RWPE2 (cell line): ENCODE measurements around the gene HS3ST6.

Experiments used
- ATAC-seq: fragments of 200-7000 bp; cut with Tn5 transposase; 3 replicates; pipeline ENCODE4 v1.9.1; 2021; ENCODE audit warnings: low read depth
- DNase-seq: peaks from one replicate; pipeline ENCODE4 v3.0.0-alpha.2; 2020; ENCODE audit warnings: low spot score
- H3K27ac ChIP-seq: fragments of 450-650 bp; 2 replicates; pipeline ENCODE4 v1.5.1; 2017; ENCODE audit warnings: mild to moderate bottlenecking; ENCODE audit not compliant: poor library complexity, severe bottlenecking
- H3K27me3 ChIP-seq: fragments of 250-450 bp; sonication (Bioruptor Pico); 2 replicates; pipeline ENCODE4 v1.5.1; 2021; ENCODE audit warnings: mild to moderate bottlenecking, moderate library complexity; ENCODE audit not compliant: insufficient read depth, poor library complexity, severe bottlenecking
- H3K36me3 ChIP-seq: fragments of 250-450 bp; sonication (Bioruptor Pico); 2 replicates; pipeline ENCODE4 v1.5.1; 2020; ENCODE audit warnings: low read depth, mild to moderate bottlenecking, moderate library complexity
- H3K4me1 ChIP-seq: fragments of 250-450 bp; sonication (Bioruptor Pico); 2 replicates; pipeline ENCODE4 v1.5.1; 2021; ENCODE audit warnings: mild to moderate bottlenecking, moderate library complexity; ENCODE audit not compliant: insufficient read depth, poor library complexity, severe bottlenecking
- H3K4me3 ChIP-seq: fragments of 250-450 bp; sonication (Bioruptor Pico); 2 replicates; pipeline ENCODE4 v1.5.1; 2021; ENCODE audit warnings: mild to moderate bottlenecking, moderate library complexity; ENCODE audit not compliant: severe bottlenecking
- H3K9me3 ChIP-seq: fragments of 250-450 bp; sonication (Bioruptor Pico); 2 replicates; pipeline ENCODE4 v1.5.1; 2021; ENCODE audit warnings: mild to moderate bottlenecking, moderate library complexity; ENCODE audit not compliant: severe bottlenecking
- CTCF ChIP-seq: fragments of 450-650 bp; IDR thresholded peaks from one replicate; pipeline ENCODE4 v1.5.1; 2017; ENCODE audit warnings: mild to moderate bottlenecking, moderate library complexity; ENCODE audit not compliant: poor library complexity, severe bottlenecking

Gene HS3ST6

GRCh38 chr16:1909561-1910231 is 8.5 kb downstream of the HS3ST6 start:
- no peaks in the 10 kb centered on the region for H3K27me3 ChIP-seq
- H3K4me3 ChIP-seq: no peak overlapping the region
- no peaks in the 10 kb centered on the region for H3K9me3 ChIP-seq
- no peak for TF ChIP-seq CTCF
- DNase-seq (no peak), ATAC-seq (no peak)
- H3K4me1 ChIP-seq: peaks cover 8% of the 10 kb centered on the region
- no peaks in the 10 kb centered on the region for H3K36me3 ChIP-seq
- no peak overlapping the region for H3K27ac ChIP-seq

DNA sequence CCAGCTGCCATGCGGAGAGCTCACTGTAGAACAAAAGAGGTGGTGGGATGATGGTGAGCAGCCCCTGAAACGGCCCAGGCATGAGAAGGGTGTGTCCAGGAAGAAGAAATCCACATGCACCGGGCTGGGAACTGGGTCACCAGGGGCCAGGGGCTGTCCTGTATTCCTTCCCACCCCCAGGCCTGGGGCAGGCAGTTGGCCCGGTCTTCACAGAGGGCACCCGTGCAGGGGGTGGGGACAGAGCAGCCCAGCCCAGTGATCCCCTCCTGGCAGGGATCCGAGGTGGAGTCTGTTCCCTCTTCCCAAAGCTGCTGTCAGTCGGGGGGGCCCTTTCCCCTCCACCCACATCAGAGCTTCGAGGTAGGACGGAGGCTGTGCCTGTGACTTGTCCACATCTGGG is 9.2 kb downstream of the HS3ST6 start:
- Histone ChIP-seq H3K36me3 (no peaks in the 10 kb centered on the region), H3K4me3 (no peak overlapping the region), H3K4me1 (peaks cover 8% of the 10 kb centered on the region), H3K27me3 (no peaks in the 10 kb centered on the region), H3K9me3 (no peaks in the 10 kb centered on the region), H3K27ac (no peak overlapping the region)
- DNase-seq (no peak), ATAC-seq (no peak)
- no peak for TF ChIP-seq CTCF

- H3K4me1 ChIP-seq: peaks cover 2% of the 10 kb centered on the region
- ATAC-seq (no peak), DNase-seq (no peak)
Observed at GRCh38 chr16:1908184-1908583, 10.0 kb downstream of the HS3ST6 start.

DNA sequence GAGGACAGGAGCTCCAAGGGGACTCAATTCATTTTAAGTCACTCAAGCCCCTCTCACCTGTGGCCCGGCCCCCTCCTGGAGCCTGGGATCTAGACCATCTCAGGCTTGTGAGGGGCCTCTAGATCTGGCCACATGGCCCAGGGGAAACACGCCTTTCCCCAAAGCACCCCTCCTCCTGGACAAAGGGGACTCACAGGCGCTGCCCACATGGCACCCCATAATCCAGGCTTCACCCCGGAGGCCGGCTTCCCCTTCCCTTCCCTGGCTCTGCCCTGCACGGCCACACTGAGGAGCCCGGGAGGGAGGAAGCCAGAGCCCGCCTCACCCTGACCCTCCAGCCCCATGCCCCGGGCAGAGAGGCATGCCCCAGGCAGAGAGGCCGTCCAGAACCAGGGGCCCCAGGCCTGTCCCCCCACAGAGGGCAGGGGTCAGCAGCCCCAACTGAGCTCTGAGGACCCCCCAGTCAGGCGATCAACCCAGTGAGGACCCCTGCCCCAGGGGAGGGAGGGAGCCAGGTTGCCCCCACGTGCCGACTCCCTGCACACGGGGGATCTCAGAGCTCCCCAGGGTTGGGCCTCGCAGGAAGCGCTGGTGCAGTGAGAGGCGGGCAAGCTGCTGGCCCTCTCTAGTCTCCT is 10.9 kb downstream of the HS3ST6 start:
- Histone ChIP-seq H3K9me3 (no peaks in the 10 kb centered on the region), H3K36me3 (no peaks in the 10 kb centered on the region), H3K4me3 (no peak overlapping the region), H3K4me1 (no peaks in the 10 kb centered on the region), H3K27ac (no peak overlapping the region), H3K27me3 (no peaks in the 10 kb centered on the region)
- no peak for DNase-seq
- TF ChIP-seq CTCF: no peak
- ATAC-seq: no peak

More at GRCh38 chr16:1908184-1908583, 10.0 kb downstream of the HS3ST6 start:
- no peak overlapping the region for H3K27ac ChIP-seq
- no peak overlapping the region for H3K4me3 ChIP-seq
- TF ChIP-seq CTCF: no peak
- H3K27me3 ChIP-seq: no peaks in the 10 kb centered on the region
- no peaks in the 10 kb centered on the region for H3K36me3 ChIP-seq
- no peaks in the 10 kb centered on the region for H3K9me3 ChIP-seq

GRCh38 chr16:1906846-1907165 is 11.4 kb downstream of the HS3ST6 start:
- Histone ChIP-seq H3K27me3 (no peaks in the 10 kb centered on the region), H3K27ac (no peak overlapping the region), H3K4me3 (no peak overlapping the region), H3K4me1 (no peaks in the 10 kb centered on the region), H3K9me3 (no peaks in the 10 kb centered on the region), H3K36me3 (no peaks in the 10 kb centered on the region)
- ATAC-seq (no peak; the same call in 2 of the 3 replicates), DNase-seq (no peak)
- no peak for TF ChIP-seq CTCF
